HG03432 (cell line): ENCODE results near the gene ARL13B.
"Not testable (repeated sequence)": the region's sequence is repeated elsewhere in the genome, so short reads cannot be mapped to it uniquely, and the experiment has no call there.

Experiments
- ATAC-seq: cut with Tn5 transposase; IDR thresholded peaks from one replicate; pipeline ENCODE4 v1.9.1; 2021; ENCODE audit warnings: mild to moderate bottlenecking, moderate library complexity; ENCODE audit not compliant: unreplicated experiment

The ARL13B gene

GRCh38 chr3:94062513-94063404, 82.8 kb downstream of the ARL13B start, which contains the start of the genes DHFR2 and NSUN3:
Gene DHFR2, minus strand, starts transcription at chr3:94062916. Its CDS starts 1,405 bp downstream, at chr3:94061511.
Gene NSUN3, plus strand, starts transcription at chr3:94063061. Its CDS starts 66 bp downstream, at chr3:94063127.
- ATAC-seq: peak; percentile 94

- no peak for ATAC-seq
These were observed 83.7 kb downstream of the ARL13B start for GRCh38 chr3:94063496-94064119.

GRCh38 chr3:94064243-94064860, 84.4 kb downstream of the ARL13B start:
- ATAC-seq: no peak

GRCh38 chr3:94065122-94065521, 85.2 kb downstream of the ARL13B start:
- no peak for ATAC-seq

GRCh38 chr3:94065819-94066480, 86.0 kb downstream of the ARL13B start:
- ATAC-seq: no peak

GRCh38 chr3:94066506-94067500, 86.8 kb downstream of the ARL13B start:
- ATAC-seq: no peak

- no peak for ATAC-seq
These were observed 89.3 kb downstream of the ARL13B start for GRCh38 chr3:94069194-94069813.

GRCh38 chr3:94070341-94070911, 90.5 kb downstream of the ARL13B start:
- peak; percentile 64 for ATAC-seq

GRCh38 chr3:94071713-94072284, 91.8 kb downstream of the ARL13B start:
- peak; percentile 77 for ATAC-seq

GRCh38 chr3:94076055-94076454, 96.1 kb downstream of the ARL13B start:
- ATAC-seq: no peak

GRCh38 chr3:94080552-94080951, 100.6 kb downstream of the ARL13B start:
- ATAC-seq: not testable (repeated sequence)

- no peak for ATAC-seq
These were observed 101.9 kb downstream of the ARL13B start for GRCh38 chr3:94081884-94082283.

- ATAC-seq: no peak
These were observed 102.5 kb downstream of the ARL13B start for GRCh38 chr3:94082391-94082937.

- peak; percentile 77 for ATAC-seq
These were observed 103.3 kb downstream of the ARL13B start for GRCh38 chr3:94083261-94083660.

GRCh38 chr3:94089126-94089525, 109.2 kb downstream of the ARL13B start:
- no peak for ATAC-seq

GRCh38 chr3:94092086-94092485, 112.1 kb downstream of the ARL13B start:
- ATAC-seq: no peak

GRCh38 chr3:94093151-94093550, 113.2 kb downstream of the ARL13B start:
- ATAC-seq: no peak

- no peak for ATAC-seq
These were observed 115.2 kb downstream of the ARL13B start for GRCh38 chr3:94095111-94095510.
